Measurements from ENCODE around the gene TMEM79.
A peak's percentile ranks its signal among the peaks of the same experiment; 100 is the strongest.

TMEM79 gene, protein sequence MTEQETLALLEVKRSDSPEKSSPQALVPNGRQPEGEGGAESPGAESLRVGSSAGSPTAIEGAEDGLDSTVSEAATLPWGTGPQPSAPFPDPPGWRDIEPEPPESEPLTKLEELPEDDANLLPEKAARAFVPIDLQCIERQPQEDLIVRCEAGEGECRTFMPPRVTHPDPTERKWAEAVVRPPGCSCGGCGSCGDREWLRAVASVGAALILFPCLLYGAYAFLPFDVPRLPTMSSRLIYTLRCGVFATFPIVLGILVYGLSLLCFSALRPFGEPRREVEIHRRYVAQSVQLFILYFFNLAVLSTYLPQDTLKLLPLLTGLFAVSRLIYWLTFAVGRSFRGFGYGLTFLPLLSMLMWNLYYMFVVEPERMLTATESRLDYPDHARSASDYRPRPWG

DNA sequence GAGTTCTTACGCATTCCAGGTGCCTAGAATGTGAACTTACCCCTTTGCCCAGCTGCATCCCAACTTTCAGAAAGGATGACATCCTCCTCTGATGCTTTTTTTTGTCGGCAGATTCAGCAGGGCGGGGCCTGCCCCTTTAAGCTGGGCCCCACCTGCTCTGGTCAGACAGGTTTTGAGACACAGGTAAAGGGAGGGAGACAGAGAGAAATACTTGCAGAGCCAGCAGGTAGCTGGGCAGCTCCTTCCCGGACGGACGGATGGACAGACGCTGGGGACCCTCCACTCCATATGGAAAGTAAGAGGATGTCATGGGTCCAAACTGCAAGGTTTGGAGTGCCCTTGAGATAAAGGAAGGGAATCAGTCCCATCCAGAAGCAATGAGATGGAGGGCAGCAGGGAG, at the start of gene TMEM79:
Gene TMEM79 (plus strand): TSS at position 214 of the 400 bp plus-strand sequence. CDS start 902 bp downstream, outside the sequence.
- no peak for DNase-seq (ENCODE audit: low spot score)

DNA sequence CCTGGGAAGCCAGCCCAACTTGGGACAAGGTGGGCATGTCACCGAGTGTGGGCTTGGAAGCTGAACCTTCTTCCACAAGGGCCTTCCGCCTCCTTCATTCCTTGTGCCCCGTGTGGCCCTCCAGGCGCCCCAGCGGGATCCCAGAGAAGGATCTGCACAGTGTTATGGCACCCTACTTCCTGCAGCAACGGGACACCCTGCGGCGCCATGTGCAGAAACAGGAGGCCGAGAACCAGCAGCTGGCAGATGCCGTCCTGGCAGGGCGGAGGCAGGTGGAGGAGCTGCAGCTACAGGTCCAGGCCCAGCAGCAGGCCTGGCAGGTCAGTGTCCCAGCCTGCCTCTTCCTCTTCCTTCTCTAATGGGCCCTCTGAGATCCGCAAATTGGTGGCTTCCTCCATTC, 48.0 kb upstream of the TMEM79 start:
- DNase-seq (ENCODE audit: low spot score), result no peak

DNA sequence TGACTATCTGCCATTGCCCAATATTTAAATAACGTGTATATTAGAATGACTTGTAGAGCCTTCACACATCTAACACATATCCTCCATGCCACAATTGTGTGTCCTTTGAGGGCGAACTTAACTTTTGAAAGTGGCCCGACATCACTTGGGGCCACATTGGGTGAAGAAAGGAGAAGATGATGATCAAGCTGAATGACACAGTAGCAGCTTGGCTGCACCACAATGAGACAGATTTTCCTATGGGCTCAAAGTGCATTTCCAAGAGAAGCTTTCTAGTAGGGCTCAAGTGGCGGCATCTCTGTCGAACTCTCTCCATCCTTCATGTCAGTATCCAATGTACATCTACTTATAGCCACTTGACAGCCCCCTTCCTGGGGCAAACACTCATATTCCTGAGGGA, 45.9 kb upstream of the TMEM79 start:
- DNase-seq (ENCODE audit: low spot score), result no peak

DNA sequence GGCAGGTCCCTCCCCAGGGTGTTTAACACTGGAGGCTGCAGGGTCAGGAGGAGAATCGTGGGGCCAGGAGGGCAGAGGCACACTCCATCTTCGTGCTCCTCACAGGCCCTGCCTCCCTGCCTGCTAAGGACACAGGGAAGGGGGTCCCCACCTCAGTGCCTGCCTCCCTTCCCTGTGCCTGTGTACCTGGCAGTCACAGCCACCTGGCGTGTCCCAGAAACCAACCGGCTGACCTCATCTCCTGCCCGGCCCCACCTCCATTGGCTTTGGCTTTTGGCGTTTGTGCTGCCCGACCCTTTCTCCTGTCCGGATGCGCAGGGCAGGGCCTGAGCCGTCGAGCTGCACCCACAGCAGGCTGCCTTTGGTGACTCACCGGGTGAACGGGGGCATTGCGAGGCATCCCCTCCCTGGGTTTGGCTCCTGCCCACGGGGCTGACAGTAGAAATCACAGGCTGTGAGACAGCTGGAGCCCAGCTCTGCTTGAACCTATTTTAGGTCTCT, 42.8 kb upstream of the TMEM79 start:
- no peak for DNase-seq (ENCODE audit: low spot score)

DNA sequence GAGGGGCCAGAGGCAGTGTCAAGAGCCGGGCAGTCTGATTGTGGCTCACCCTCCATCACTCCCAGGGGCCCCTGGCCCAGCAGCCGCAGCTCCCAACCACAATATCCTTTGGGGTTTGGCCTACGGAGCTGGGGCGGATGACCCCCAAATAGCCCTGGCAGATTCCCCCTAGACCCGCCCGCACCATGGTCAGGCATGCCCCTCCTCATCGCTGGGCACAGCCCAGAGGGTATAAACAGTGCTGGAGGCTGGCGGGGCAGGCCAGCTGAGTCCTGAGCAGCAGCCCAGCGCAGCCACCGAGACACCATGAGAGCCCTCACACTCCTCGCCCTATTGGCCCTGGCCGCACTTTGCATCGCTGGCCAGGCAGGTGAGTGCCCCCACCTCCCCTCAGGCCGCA, 42.2 kb upstream of the TMEM79 start, which contains the start of gene BGLAP:
Gene BGLAP (plus strand): TSS at position 259 of the 400 bp plus-strand sequence. CDS start 48 bp downstream, at position 307.
- DNase-seq (ENCODE audit: low spot score), result no peak

DNA sequence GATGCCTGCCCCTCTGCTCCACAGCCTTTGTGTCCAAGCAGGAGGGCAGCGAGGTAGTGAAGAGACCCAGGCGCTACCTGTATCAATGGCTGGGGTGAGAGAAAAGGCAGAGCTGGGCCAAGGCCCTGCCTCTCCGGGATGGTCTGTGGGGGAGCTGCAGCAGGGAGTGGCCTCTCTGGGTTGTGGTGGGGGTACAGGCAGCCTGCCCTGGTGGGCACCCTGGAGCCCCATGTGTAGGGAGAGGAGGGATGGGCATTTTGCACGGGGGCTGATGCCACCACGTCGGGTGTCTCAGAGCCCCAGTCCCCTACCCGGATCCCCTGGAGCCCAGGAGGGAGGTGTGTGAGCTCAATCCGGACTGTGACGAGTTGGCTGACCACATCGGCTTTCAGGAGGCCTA, 41.4 kb upstream of the TMEM79 start:
- no peak for DNase-seq (ENCODE audit: low spot score)

DNA sequence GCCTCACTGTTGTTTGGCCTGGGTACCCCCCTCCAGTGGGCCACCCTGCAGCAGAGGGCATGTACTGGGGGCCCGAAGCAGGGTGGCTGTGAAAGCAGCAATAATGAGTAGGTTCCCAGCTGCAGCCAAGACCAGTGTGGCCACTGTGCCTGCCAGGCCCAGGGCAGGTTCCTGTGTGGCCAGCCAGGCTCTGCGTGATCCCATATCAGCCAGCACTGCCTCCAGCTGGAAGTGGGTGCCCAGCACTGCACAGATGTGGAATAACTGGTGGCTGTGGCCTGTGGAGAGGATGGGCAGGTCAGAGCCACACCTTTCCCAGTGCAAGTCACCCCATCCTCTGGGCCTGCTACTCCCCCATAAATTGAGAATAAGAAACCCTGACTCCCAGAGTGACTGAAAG, 40.0 kb upstream of the TMEM79 start:
- DNase-seq (ENCODE audit: low spot score), result no peak

DNA sequence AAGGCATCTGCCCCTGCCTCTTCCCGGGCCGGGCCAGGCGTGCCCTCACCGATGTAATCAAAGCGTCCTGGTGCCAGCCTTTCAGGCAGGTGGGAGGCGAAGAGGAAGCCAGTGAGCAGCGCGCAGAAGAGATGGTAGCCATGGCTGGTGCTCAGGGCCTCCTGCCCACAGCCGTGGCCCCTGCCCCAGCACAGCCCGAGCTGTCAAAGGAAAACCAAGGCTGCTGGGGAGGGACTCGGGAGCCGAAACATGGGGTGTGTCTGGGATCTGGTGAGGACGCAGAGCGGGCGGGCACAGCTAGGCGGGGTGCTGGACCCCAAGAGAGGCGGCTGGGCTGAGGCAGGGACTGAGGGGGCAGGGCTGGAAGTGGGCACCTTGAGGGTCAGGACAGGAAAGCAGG, 39.4 kb upstream of the TMEM79 start:
- DNase-seq (ENCODE audit: low spot score), result no peak

DNA sequence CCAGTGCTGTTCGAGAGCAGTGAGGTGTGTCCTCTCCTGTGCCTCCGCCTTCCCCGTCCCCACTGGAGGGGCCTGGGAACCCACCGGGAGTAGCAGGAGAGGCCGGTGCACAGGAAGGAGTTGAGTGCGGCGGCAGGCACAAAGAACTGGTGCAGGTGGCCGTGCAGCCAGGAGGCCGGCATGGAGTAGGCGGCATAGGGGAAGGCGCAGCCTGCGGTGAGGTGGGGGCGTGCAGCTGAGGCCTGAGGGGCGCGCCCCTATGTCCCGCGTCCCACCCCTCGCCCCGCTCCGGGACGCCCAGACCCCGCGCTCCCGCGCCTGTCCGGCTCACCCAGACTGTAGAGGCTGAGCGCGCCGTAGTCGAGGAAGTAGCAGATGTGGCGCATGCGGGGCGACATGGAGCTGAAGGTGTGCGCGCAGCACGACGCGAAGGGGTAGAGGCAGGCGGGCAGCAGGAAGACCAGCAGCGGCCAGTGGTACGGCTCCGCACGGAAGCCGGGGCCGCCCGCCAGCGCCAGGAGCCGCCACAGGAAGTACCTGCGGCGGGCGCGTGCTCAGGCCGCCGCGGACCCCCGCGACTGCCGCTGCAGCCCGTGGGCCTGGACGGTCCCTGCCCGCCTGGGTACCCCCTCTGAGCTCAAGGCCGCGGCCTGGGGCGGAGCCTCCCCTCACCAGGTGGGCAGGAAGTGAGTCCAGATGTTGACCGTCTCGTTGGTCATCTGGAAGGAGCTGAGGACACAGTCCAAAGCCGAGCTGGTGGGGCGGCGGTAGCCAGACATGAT, 38.5 kb upstream of the TMEM79 start:
- peak; percentile 51 for DNase-seq (ENCODE audit: low spot score)

DNA sequence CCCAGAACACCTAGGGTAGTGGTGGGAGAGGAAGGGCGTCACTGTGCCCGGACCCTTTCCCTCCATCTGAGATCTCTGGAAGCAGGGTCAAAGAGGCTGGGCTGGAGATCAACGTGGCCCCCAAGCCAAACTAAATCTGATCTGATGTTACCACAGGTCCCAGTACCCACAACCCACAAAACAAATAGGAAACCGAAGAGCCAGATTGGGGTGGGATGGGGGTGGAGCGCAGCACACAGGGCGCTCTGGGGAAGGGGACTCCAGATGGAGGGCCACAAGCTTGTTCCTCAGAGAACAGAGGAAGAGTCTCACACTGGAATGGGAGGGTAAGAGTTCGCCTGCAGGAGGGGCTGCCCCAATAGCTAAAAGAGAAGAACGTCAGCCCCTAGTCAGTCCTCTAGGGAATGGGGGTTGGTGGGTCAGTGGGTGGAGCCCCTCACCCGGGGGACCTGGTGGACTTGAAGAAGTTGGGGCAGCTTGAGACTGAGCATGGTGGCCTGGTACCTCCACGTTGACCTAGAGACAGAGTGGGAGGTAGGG, 37.8 kb upstream of the TMEM79 start:
- no peak for DNase-seq (ENCODE audit: low spot score)

DNA sequence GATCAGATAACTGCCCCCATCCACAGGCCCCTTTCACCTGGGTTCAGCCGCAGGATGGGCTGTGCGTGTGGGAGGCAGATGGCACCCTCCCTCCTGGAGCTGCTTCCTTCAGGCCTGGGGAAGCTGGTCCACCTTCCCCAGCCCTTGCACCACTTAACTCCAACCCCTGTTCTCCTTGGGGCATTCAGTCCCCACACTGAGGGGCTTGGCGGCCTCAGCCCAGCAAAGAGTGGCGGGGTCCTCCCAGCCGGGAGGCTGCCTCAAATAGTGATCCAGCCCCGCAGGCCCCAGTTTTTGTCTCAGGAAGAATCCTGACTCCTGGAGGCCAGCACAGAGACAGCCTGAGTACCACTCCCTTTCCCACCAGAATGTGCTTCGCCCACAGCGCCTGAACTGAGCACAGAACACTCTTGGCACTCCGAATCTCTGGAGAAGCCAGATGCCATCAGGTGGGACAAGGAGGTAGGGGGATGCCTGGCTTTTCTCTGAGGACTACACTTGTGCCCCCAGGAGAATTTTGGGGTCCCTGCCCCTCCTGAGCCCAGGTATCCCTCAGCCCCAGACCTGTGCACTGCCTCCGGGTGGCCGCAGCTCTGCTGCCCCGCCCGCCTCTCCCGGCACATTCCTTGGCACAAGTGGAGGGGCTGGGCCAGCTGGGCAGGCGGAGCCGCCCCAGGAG, 37.2 kb upstream of the TMEM79 start:
- no peak for DNase-seq (ENCODE audit: low spot score)

DNA sequence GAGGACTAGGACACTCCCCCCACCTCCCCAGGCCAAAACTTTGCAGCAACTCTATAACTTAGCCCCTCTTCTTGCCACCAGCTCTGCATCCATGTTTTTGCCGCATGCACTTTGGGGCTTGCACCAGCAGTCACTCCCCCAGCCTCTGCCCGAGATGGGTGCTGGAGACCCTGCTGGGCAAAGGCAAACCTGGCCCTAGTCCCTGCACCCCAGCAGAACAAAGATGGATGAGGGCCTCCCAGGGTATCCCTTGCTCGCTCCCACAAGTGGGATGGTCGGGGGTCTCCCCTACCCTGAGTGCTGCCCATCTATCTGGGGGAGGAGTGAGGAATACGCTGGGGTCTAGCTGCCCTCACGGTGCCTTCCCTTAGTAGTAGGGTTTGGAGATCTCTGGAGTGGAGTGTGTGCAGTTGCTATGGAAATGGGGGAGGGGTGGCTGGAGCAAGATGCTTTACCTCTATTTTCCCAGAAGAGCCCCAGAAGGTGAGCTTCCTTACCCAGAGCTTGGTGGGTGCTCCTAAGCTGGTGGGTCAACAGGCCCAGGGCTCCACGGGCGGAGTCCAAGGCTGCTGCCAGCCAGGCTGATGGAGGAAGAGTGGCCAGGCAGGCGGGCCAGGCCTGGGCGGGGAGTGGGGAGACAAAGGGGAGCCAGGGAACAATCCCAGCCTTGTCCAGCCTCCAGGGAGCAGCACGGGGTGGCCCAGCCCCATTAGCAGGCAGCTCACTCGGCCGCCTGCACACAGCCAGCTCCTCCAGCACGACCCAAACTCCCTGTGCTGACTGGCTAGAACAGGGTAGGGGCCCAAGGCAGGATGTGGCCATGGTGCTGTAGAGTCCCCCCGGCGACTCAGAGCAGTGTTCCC, 36.4 kb upstream of the TMEM79 start, which contains the start of gene PAQR6:
Gene PAQR6 (minus strand): TSS at position 597 of the 863 bp plus-strand sequence. CDS start 1,325 bp downstream, outside the sequence.
- no peak for DNase-seq (ENCODE audit: low spot score)

DNA sequence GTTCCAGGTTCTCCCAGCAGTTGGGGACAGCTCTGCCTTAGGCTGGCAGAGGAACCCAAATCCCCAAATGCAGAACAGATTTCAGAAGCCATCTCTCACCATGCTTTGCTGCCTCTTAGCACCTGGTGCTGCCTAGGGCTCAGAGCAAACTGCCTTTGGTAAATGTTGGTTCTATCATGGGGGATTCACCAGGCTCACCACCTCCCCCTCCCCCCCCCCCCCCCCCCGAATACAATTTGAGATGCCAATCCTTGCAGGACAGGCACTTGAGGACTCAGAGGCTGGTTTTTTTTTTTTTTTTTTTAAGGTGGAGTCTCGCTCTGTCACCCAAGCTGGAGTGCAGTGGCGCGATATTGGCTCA, 35.8 kb upstream of the TMEM79 start:
- DNase-seq (ENCODE audit: low spot score), result no peak

DNA sequence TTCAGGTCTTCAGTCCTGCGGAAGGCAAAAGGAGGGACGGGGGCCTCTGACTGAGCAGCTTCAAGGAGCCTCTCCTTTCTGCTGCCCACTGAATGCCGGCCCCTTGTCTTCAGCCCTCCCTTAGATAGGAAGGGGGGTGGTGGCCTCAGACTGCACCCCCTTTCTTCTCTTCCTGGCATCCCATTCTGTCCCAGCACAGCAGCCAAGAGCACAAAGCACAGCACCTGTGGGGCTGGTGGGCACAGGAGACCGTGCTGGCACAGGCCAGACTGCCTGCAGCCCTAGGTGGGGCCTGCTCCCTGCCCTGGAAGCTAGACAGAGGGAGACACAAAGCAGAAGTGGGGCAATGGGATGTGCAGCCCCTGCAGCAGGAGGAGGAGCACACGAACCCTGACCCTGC, 34.5 kb upstream of the TMEM79 start:
- DNase-seq (ENCODE audit: low spot score), result no peak

DNA sequence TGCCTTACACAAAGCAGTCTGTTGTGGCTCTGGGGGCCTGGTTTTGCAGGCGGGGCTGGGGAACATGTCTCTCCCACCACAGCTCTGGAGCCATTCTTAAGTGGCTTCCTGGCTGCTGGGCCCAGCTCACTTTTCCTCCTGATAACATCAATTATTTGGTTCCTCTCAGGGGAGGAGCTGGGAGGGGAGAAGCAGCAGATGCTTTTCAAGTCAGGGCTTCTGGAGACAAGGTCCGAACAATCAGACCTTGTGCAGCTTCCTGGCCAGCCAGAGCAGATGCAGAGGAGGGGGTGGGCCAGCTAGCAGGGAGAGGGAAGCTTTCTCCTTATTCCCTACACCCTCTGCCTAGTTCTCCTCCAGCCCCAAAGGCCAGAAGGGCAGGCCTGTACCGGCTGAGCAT, 32.6 kb upstream of the TMEM79 start:
- no peak for DNase-seq (ENCODE audit: low spot score)

DNA sequence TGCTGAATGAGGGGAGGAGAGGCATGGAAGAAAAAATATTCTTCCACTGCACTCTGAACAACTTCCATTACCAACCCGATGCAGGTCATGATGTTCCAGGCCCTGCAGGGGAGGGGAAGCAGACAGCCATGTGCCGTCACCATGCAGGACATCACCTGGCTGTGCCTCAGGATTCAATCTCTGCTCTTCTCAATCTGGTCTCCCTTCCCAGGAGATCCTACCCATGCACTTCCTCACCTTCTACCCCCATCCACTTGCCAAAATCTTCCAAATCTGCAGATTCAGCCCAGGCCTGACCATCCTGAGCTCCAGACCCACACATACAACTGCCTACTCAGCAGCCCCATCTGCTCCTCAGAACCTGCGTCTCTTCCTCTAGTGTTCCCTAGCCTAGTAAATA, 30.5 kb upstream of the TMEM79 start:
- no peak for DNase-seq (ENCODE audit: low spot score)

DNA sequence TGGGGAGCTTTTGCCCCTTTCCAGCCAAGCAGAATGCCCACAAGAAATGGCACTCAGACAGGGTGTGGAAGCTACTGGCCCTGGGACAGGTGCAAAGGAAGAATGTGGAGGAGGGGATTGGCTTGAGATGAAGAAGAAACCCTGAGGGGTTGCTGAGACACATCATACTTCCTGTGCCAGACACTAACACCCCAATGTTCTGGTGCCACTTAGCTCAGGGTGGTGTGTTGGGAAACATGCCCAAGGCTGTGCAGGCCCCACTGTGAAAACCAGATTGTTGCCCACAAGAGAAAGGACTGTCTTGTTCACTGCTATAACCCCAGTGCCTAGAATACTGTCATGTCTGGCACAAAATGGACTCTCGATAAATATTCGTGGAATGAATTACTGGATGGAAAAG, 26.4 kb upstream of the TMEM79 start:
- no peak for DNase-seq (ENCODE audit: low spot score)

DNA sequence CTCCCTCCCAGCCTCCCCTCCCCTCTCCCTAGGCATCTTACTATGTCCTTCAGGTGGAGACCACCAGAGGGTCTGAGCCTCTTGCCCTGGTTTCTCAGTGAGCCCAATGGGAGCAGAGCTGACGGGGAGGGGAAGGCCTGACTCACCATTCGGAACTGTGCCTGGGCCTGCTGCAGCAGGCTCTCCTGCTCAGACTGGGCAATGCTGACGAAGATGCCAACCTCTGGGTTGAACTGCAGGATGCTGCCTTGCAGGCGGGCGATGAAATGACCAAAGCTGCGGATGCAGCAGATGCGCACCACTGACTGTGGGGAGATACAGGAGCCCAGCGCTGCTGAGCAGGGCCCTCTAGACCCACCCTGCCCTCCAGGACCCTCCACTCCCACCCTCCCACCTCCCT, 25.3 kb upstream of the TMEM79 start:
- DNase-seq (ENCODE audit: low spot score), result no peak

DNA sequence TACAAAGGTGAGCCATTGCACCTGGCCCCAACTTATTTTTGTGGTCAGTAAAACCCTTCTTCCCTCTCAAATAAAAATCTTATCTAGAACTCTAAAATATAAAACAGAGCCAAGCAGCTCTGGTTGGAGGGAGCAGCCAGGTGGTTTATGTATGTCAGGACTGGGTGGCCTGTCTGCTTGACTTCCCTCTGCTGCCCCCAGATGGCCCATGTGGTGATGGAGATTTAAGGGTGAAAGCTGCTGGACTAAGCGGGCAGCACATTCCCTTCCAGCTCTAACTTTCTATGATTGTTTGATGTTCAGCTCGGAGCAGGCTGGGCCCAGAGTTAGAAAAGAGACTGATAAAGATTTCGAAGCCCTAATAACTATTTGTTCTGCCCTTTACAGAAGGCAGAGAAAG, 24.3 kb upstream of the TMEM79 start:
- DNase-seq (ENCODE audit: low spot score), result no peak

DNA sequence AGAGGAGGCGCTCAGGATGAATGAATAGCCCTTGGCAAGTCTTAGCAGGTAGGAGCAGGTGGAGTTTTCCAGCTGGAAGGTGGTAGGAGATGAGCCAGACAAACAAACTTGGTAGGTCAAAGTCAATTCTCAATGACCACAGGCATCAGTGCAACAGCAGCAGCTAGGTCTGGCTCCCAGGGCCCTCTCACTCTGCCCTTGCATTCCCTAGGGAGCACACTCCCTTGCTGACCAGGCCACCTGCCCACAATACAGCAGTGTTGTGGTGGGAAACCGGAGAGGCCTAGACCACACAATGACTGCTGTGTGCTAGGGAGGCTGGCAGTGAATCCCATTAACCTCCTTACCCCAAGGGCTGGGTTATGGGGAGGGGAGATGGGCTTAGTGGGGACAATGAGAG, 23.2 kb upstream of the TMEM79 start:
- no peak for DNase-seq (ENCODE audit: low spot score)
